Coronary artery (tissue), 2 donors: ENCODE results near the gene CCL22.
"Not testable (repeated sequence)": the region's sequence is repeated elsewhere in the genome, so short reads cannot be mapped to it uniquely, and the experiment has no call there.

Experiments used
- DNase-seq: peaks from one replicate; pipeline ENCODE4 v3.0.0-alpha.2; 2017; ENCODE audit warnings: low spot score
- H3K27ac ChIP-seq, 2 donors: fragments of 200-600 bp; sonication (generic); one replicate each; pipeline ENCODE4 v1.5.1; 2016 to 2019
- H3K4me3 ChIP-seq: fragments of 200-600 bp; sonication (generic); 2 replicates; pipeline ENCODE4 v1.5.1; 2016; ENCODE audit warnings: mild to moderate bottlenecking, moderate library complexity
- CTCF ChIP-seq: fragments of 200-600 bp; sonication (generic); IDR thresholded peaks from one replicate; pipeline ENCODE4 v1.5.1; 2019; ENCODE audit warnings: antibody characterized with exemption

The CCL22 gene

GRCh38 chr16:57371494-57372371 lies 13.2 kb downstream of the CCL22 start:
- DNase-seq = peak; percentile 95
- H3K27ac ChIP-seq = peak overlapping the region; percentile 98 to 99
- peak overlapping the region; percentile 86 for H3K4me3 ChIP-seq
- no peak for TF ChIP-seq CTCF

GRCh38 chr16:57372372-57373116 lies 14.0 kb downstream of the CCL22 start, which contains the start of gene CX3CL1:
TSS of gene CX3CL1 (plus strand) at chr16:57372490. CDS start at chr16:57372569, 79 bp downstream.
- DNase-seq = no peak
- TF ChIP-seq CTCF = peak; percentile 17
- peak within 1 kb of the TSS; percentile 98 to 99 for H3K27ac ChIP-seq
- peak within 1 kb of the TSS; percentile 86 for H3K4me3 ChIP-seq

- no peak for TF ChIP-seq CTCF
- Histone ChIP-seq H3K4me3 (peak overlapping the region; percentile 86), H3K27ac (peak overlapping the region; percentile 98 to 99)
- no peak for DNase-seq
Observed at GRCh38 chr16:57373117-57373947, 14.7 kb downstream of the CCL22 start.

GRCh38 chr16:57374067-57374534 lies 15.5 kb downstream of the CCL22 start:
- Histone ChIP-seq H3K4me3 (peak overlapping the region; percentile 86), H3K27ac (peak overlapping the region; percentile 98 to 99)
- DNase-seq = no peak
- TF ChIP-seq CTCF = no peak

GRCh38 chr16:57374925-57375465 lies 16.4 kb downstream of the CCL22 start:
- Histone ChIP-seq H3K4me3 (peak overlapping the region; percentile 86), H3K27ac (peak overlapping the region; percentile 98 to 99)
- DNase-seq = not testable (repeated sequence)

GRCh38 chr16:57376313-57376818 lies 17.8 kb downstream of the CCL22 start:
- Histone ChIP-seq H3K4me3 (peak overlapping the region; percentile 86), H3K27ac (peak overlapping the region; percentile 98 to 99)
- no peak for DNase-seq
- TF ChIP-seq CTCF = no peak
